Loucy (cell line): ENCODE data around the gene ZNF639.

ENCODE experiments used
- H2AFZ ChIP-seq: fragments of 200-600 bp; sonication (generic); 2 replicates; pipeline ENCODE4 v1.6.0; 2016; ENCODE audit warnings: antibody characterized with exemption, mild to moderate bottlenecking, low read length, moderate library complexity
- H3F3A ChIP-seq: fragments of 200-600 bp; 2 replicates; pipeline ENCODE4 v1.6.0; 2016; ENCODE audit warnings: antibody characterized with exemption, low read depth, mild to moderate bottlenecking
- H3K27me3 ChIP-seq: fragments of 200-600 bp; sonication (generic); 2 replicates; pipeline ENCODE4 v1.6.1; 2014; ENCODE audit warnings: low read length, mild to moderate bottlenecking; ENCODE audit not compliant: insufficient read depth, poor library complexity, severe bottlenecking
- H3K36me3 ChIP-seq: fragments of 200-600 bp; sonication (generic); 2 replicates; pipeline ENCODE4 v1.6.1; 2016; ENCODE audit warnings: low read length; ENCODE audit not compliant: insufficient read depth
- H3K4me1 ChIP-seq: fragments of 200-600 bp; sonication (generic); 2 replicates; pipeline ENCODE4 v1.5.1; 2014; ENCODE audit warnings: low read length, mild to moderate bottlenecking; ENCODE audit not compliant: insufficient read depth, poor library complexity, severe bottlenecking
- H3K4me2 ChIP-seq: fragments of 200-600 bp; sonication (generic); 2 replicates; pipeline ENCODE4 v1.6.0; 2014; ENCODE audit warnings: antibody characterized with exemption, low read length, low read depth, mild to moderate bottlenecking; ENCODE audit not compliant: poor library complexity, severe bottlenecking
- H3K4me3 ChIP-seq: fragments of 200-600 bp; sonication (generic); 2 replicates; pipeline ENCODE4 v1.5.1; 2014; ENCODE audit warnings: low read length, mild to moderate bottlenecking, mixed read lengths; ENCODE audit not compliant: poor library complexity, severe bottlenecking
- H3K79me2 ChIP-seq: fragments of 200-600 bp; sonication (generic); 2 replicates; pipeline ENCODE4 v1.6.1; 2014; ENCODE audit warnings: low read length; ENCODE audit not compliant: insufficient read depth
- H3K9ac ChIP-seq: fragments of 200-600 bp; sonication (generic); 2 replicates; pipeline ENCODE4 v1.6.0; 2014; ENCODE audit warnings: mild to moderate bottlenecking, low read depth, low read length, moderate library complexity; ENCODE audit not compliant: poor library complexity, severe bottlenecking
- H3K9me2 ChIP-seq: fragments of 200-600 bp; sonication (generic); replicated peaks from 2 replicates; pipeline ENCODE4 v1.6.1; 2016; ENCODE audit warnings: low read depth, low read length, mixed read lengths
- H3K9me3 ChIP-seq: fragments of 200-600 bp; sonication (generic); 2 replicates; pipeline ENCODE4 v1.6.1; 2014; ENCODE audit warnings: mild to moderate bottlenecking, antibody characterized with exemption, low read length, low read depth; ENCODE audit not compliant: insufficient read depth
- H4K20me1 ChIP-seq: fragments of 200-600 bp; sonication (generic); 2 replicates; pipeline ENCODE4 v1.6.0; 2014; ENCODE audit warnings: antibody characterized with exemption, low read length, mild to moderate bottlenecking; ENCODE audit not compliant: insufficient read depth, poor library complexity, severe bottlenecking
- EZH2phosphoT487 ChIP-seq: fragments of 200-600 bp; IDR thresholded peaks from 2 replicates; pipeline ENCODE4 v1.6.1; 2018; ENCODE audit warnings: antibody characterized with exemption, mild to moderate bottlenecking, moderate library complexity, borderline replicate concordance
- TF ChIP-seq, protein P1 (sequence below): fragments of 200-600 bp; sonication (generic); conservative IDR thresholded peaks from 2 replicates; pipeline ENCODE4 v1.5.1; 2014; ENCODE audit warnings: mild to moderate bottlenecking, antibody characterized with exemption, low read length

Gene ZNF639

DNA sequence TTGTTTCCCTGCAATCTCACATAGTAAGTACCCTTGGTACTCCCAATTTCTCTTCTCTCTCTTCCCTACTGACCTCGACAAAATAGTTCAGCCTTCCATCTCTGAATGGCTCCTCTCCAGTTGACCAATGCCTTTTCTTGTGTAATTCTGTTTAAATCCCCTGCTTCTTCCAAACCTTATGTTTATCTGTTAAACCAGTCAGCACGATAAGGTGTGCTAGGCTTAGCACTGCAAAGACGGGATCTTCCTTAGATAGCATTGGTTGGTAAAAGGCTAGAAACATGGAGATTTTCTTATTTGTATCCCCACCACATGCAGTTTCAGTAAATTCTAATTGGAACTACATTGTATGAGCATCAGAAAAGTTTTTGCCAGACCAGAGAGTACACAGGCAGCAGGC is 46.1 kb upstream of the ZNF639 start:
- no peaks in the 10 kb centered on the region for H3K9me3 ChIP-seq
- no peaks in the 10 kb centered on the region for H3K36me3 ChIP-seq
- H4K20me1 ChIP-seq = no peaks in the 10 kb centered on the region
- no peaks in the 10 kb centered on the region for H3K9me2 ChIP-seq
- no peaks in the 10 kb centered on the region for H3K27me3 ChIP-seq
- H3K4me2 ChIP-seq = no peak overlapping the region
- no peaks in the 10 kb centered on the region for H3K79me2 ChIP-seq
- H2AFZ ChIP-seq = no peak overlapping the region
- H3F3A ChIP-seq = no peaks in the 10 kb centered on the region
- no peaks in the 10 kb centered on the region for H3K4me1 ChIP-seq
- no peak overlapping the region for H3K9ac ChIP-seq
- TF ChIP-seq, protein P1, sequence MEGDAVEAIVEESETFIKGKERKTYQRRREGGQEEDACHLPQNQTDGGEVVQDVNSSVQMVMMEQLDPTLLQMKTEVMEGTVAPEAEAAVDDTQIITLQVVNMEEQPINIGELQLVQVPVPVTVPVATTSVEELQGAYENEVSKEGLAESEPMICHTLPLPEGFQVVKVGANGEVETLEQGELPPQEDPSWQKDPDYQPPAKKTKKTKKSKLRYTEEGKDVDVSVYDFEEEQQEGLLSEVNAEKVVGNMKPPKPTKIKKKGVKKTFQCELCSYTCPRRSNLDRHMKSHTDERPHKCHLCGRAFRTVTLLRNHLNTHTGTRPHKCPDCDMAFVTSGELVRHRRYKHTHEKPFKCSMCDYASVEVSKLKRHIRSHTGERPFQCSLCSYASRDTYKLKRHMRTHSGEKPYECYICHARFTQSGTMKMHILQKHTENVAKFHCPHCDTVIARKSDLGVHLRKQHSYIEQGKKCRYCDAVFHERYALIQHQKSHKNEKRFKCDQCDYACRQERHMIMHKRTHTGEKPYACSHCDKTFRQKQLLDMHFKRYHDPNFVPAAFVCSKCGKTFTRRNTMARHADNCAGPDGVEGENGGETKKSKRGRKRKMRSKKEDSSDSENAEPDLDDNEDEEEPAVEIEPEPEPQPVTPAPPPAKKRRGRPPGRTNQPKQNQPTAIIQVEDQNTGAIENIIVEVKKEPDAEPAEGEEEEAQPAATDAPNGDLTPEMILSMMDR = no peak
- no peak for TF ChIP-seq EZH2phosphoT487
- no peak overlapping the region for H3K4me3 ChIP-seq

DNA sequence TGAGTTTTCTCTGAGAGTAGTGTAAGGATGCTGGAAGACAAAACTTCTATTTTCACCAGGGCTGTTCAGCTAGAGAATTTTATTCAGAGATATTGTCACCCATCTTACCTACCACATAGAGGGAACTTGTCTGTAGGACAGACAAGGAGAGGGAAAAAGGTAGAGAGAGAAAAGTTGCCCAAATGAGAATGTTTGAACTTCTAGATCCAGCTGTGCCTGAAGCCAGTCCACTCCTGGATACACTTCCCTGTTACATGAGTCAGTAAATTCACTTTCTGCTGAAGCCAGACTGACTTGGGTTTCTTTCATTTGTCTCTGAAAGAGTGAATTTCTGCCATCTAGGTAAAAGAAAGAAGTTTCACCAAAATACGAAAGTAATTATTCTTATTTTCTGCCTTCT is 44.7 kb upstream of the ZNF639 start:
- H3K9ac ChIP-seq = no peak overlapping the region
- H3K36me3 ChIP-seq = no peaks in the 10 kb centered on the region
- H3F3A ChIP-seq = no peaks in the 10 kb centered on the region
- H3K4me3 ChIP-seq = no peak overlapping the region
- no peaks in the 10 kb centered on the region for H4K20me1 ChIP-seq
- no peaks in the 10 kb centered on the region for H3K27me3 ChIP-seq
- H3K9me2 ChIP-seq = no peaks in the 10 kb centered on the region
- no peaks in the 10 kb centered on the region for H3K4me1 ChIP-seq
- no peak overlapping the region for H3K4me2 ChIP-seq
- H3K79me2 ChIP-seq = no peaks in the 10 kb centered on the region
- H2AFZ ChIP-seq = no peak overlapping the region
- no peaks in the 10 kb centered on the region for H3K9me3 ChIP-seq
- TF ChIP-seq, protein P1 = no peak
- TF ChIP-seq EZH2phosphoT487 = no peak

DNA sequence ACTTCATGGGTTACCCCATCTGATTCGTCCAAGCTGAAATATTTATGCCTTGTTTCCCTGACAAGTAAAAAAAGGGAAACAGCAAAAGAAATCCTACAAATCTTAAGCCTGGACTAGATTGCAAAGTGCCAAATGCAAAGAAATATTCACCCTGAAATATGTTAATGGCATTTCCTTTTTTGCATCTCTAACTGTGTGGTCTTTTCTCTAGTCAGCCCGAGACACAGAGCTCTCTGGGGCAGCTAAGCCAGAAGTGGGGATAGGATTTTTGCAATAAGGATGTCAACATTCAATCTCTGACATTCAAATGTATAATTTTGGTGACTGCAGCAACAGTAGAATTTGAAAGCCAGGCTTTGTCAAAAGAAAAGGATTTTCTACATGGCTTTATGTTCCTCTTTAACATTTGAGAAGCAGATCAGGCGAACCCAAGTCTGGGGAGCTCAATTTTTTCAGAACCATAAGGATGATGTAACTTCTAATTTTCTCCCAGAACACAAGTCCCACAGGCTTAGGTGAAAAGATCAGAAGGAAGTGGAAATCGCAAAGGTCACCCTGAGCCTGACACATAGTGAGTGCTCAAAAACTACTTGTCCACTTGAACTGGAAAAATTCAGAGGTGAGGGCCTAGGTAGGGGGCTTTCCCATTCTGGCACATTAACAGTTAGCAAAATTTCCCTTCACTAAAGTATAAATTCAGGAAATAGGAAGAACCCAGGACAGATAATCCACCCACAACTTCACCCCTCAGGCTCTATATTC is 43.7 kb upstream of the ZNF639 start:
- TF ChIP-seq EZH2phosphoT487 = no peak
- TF ChIP-seq, protein P1 = no peak
- H3K4me3 ChIP-seq = no peak overlapping the region
- H3K9me3 ChIP-seq = no peaks in the 10 kb centered on the region
- no peaks in the 10 kb centered on the region for H4K20me1 ChIP-seq
- H3K36me3 ChIP-seq = no peaks in the 10 kb centered on the region
- no peak overlapping the region for H3K4me2 ChIP-seq
- H3K9ac ChIP-seq = no peak overlapping the region
- H3K27me3 ChIP-seq = no peaks in the 10 kb centered on the region
- H3K79me2 ChIP-seq = no peaks in the 10 kb centered on the region
- no peak overlapping the region for H2AFZ ChIP-seq
- H3K9me2 ChIP-seq = no peaks in the 10 kb centered on the region
- H3K4me1 ChIP-seq = no peaks in the 10 kb centered on the region
- H3F3A ChIP-seq = no peaks in the 10 kb centered on the region
